Smooth muscle cell (in vitro differentiated cells): ENCODE results near the gene PRKCD. TPM values are rescaled to one million over a fixed set of nuclear protein-coding genes. Genes with fewer than 3 reads are reported as not detected.

Source experiments
- DNase-seq: peaks from one replicate; lab custom pipeline; 2025; ENCODE audit not compliant: unreplicated experiment; lab: John Stamatoyannopoulos, UW
- H2AFZ ChIP-seq: fragments of 200-600 bp; sonication (generic); 2 replicates; pipeline ENCODE4 v1.6.0; 2016; ENCODE audit warnings: antibody characterized with exemption, low read depth, mild to moderate bottlenecking
- H3F3A ChIP-seq: fragments of 200-600 bp; sonication (generic); 2 replicates; pipeline ENCODE4 v1.6.0; 2017; ENCODE audit warnings: antibody characterized with exemption, low read depth
- H3K27ac ChIP-seq: fragments of 200-600 bp; sonication (generic); 2 replicates; pipeline ENCODE4 v1.5.1; 2016; ENCODE audit warnings: low read depth, mild to moderate bottlenecking
- H3K27me3 ChIP-seq: fragments of 200-600 bp; sonication (generic); 2 replicates; pipeline ENCODE4 v1.6.1; 2016; ENCODE audit warnings: low read depth, mild to moderate bottlenecking
- H3K36me3 ChIP-seq: fragments of 200-600 bp; sonication (generic); 2 replicates; pipeline ENCODE4 v1.5.1; 2016; ENCODE audit warnings: low read depth
- H3K4me1 ChIP-seq: fragments of 200-600 bp; sonication (generic); 2 replicates; pipeline ENCODE4 v1.5.1; 2016; ENCODE audit warnings: low read depth
- H3K4me2 ChIP-seq: fragments of 200-600 bp; sonication (generic); 2 replicates; pipeline ENCODE4 v1.6.0; 2016; ENCODE audit warnings: mild to moderate bottlenecking
- H3K4me3 ChIP-seq: fragments of 200-600 bp; sonication (generic); 2 replicates; pipeline ENCODE4 v1.5.1; 2016; ENCODE audit warnings: mild to moderate bottlenecking
- H3K79me2 ChIP-seq: fragments of 200-600 bp; sonication (generic); 2 replicates; pipeline ENCODE4 v1.6.0; 2016; ENCODE audit warnings: low read depth, mild to moderate bottlenecking
- H3K9ac ChIP-seq: fragments of 200-600 bp; sonication (generic); 2 replicates; pipeline ENCODE4 v1.6.0; 2016; ENCODE audit warnings: low read depth
- H3K9me3 ChIP-seq: fragments of 200-600 bp; sonication (generic); replicated peaks from 2 replicates; pipeline ENCODE4 v1.5.1; 2016; ENCODE audit warnings: low read depth
- H4K20me1 ChIP-seq: fragments of 200-600 bp; sonication (generic); 2 replicates; pipeline ENCODE4 v1.6.0; 2016; ENCODE audit warnings: low read depth
- WGBS: methylation state at CpG from one replicate; pipeline ENCODE4 v1.1.7; 2016; ENCODE audit warnings: low lambda C conversion rate; 5-methylcytosine and 5-hydroxymethylcytosine counted together
- polyA plus RNA-seq: library from polyadenylated mRNA; unstranded; fragments of >200 nt; fragmentation: Nextera tagmentation; extraction: Ambion mirVana; gene quantifications from 2 replicates; pipeline ENCODE4 v1.2.1, GENCODE V29; 2016
- total RNA-seq: library from RNA; depleted of rRNA; stranded (reverse); fragments of >200 nt; gene quantifications from 2 replicates; pipeline ENCODE4 v1.2.3, GENCODE V29; 2014
- TF ChIP-seq, protein P1 (sequence below): fragments of 200-600 bp; sonication (generic); IDR thresholded peaks from 2 replicates; pipeline ENCODE4 v1.5.1; 2017; ENCODE audit warnings: borderline replicate concordance, mild to moderate bottlenecking, antibody characterized with exemption; ENCODE audit not compliant: insufficient read depth, poor library complexity, severe bottlenecking

PRKCD gene
- total and polyA plus RNA-seq, 2 experiments from 2014 or later = 6.1 to 22.5 TPM

DNA sequence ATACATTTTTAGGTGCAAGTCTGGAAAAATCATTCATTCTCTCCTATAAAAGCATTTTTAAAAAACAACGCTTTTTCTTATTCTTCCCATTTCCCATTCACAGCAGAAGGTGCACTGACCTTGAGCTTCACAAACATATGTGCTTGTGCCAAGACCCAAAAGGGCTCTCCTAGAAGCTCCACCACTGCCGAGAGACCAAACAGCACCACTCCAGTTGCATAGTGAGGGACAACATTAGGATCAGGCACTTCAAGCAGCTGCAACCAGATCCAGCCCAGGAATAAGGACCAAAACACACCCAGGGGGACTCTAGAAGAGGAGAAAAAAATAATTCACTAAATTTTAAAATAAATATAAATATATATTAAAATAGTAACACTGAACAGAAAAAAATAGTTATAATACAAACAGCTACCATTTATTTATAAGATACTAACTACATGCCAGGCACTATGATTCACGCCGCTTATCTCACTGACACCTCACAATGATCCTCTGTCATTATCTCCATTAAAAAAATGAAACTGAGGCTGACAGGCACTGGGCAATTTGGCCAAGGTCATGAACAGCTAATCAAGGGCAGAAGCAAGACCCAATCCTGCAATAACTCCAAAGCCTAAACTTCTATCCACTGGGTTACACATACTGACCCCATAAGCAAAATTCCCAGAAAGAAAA lies 38.6 kb upstream of the PRKCD start:
- H3K36me3 ChIP-seq = peaks cover 16% of the 10 kb centered on the region
- no peaks in the 10 kb centered on the region for H4K20me1 ChIP-seq
- 99% methylated on average over 4 of the region's 4 CpGs for WGBS
- no peaks in the 10 kb centered on the region for H3K79me2 ChIP-seq
- H3F3A ChIP-seq = no peaks in the 10 kb centered on the region
- H3K27me3 ChIP-seq = no peaks in the 10 kb centered on the region
- TF ChIP-seq, protein P1, sequence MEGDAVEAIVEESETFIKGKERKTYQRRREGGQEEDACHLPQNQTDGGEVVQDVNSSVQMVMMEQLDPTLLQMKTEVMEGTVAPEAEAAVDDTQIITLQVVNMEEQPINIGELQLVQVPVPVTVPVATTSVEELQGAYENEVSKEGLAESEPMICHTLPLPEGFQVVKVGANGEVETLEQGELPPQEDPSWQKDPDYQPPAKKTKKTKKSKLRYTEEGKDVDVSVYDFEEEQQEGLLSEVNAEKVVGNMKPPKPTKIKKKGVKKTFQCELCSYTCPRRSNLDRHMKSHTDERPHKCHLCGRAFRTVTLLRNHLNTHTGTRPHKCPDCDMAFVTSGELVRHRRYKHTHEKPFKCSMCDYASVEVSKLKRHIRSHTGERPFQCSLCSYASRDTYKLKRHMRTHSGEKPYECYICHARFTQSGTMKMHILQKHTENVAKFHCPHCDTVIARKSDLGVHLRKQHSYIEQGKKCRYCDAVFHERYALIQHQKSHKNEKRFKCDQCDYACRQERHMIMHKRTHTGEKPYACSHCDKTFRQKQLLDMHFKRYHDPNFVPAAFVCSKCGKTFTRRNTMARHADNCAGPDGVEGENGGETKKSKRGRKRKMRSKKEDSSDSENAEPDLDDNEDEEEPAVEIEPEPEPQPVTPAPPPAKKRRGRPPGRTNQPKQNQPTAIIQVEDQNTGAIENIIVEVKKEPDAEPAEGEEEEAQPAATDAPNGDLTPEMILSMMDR = no peak
- H3K9ac ChIP-seq = no peak overlapping the region
- H3K4me1 ChIP-seq = no peaks in the 10 kb centered on the region
- no peak for DNase-seq
- H3K4me3 ChIP-seq = no peak overlapping the region
- no peak overlapping the region for H3K4me2 ChIP-seq
- no peak overlapping the region for H3K27ac ChIP-seq
- no peaks in the 10 kb centered on the region for H3K9me3 ChIP-seq
- H2AFZ ChIP-seq = no peak overlapping the region

DNA sequence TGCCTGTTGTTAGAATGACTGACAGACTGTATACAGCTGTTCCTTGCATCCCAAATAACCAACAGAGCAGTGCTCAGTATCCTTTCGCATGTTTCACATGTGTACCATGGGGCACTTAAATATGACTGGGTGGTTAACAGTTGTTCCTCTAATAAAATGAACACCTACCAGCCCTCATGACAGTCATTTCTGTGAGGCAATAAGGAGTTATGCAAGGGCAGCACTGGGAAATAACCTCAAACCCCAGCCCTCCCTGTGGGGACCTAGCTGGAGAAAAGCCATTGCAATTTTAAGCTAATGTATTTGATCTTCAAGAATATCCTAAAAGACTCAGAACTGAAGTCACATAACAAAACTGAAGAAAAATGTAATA lies 38.1 kb upstream of the PRKCD start:
- Histone ChIP-seq H4K20me1 (no peaks in the 10 kb centered on the region), H3K79me2 (no peaks in the 10 kb centered on the region), H3K4me2 (no peak overlapping the region), H3K27me3 (no peaks in the 10 kb centered on the region), H2AFZ (no peak overlapping the region), H3K36me3 (peaks cover 16% of the 10 kb centered on the region), H3K4me3 (no peak overlapping the region), H3K4me1 (no peaks in the 10 kb centered on the region), H3K9me3 (no peaks in the 10 kb centered on the region), H3K27ac (no peak overlapping the region), H3K9ac (no peak overlapping the region), H3F3A (no peaks in the 10 kb centered on the region)
- TF ChIP-seq, protein P1 = no peak
- WGBS = 97% methylated on average over 1 of the region's 1 CpG
- no peak for DNase-seq

DNA sequence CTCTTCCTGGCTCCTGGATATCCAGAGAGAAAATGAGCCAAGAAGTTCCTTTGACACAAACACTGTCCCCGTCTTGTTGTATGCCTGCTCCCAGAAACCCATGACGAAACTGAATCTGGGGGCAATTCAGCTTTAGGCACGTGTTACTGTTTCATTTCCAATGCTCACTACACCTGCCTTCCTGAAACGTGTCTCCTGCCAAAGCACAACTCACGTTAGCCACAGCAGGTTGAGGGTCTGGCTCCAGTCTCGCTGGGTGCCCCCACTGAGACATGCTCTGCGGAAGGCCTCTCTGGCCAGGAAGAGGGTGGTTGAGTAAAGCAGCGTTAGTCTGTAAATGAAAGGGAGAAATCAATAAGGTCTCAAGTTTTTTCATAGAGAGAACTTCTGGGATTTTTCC lies 37.5 kb upstream of the PRKCD start:
- no peak for DNase-seq
- H3K4me1 ChIP-seq = no peaks in the 10 kb centered on the region
- H3K79me2 ChIP-seq = no peaks in the 10 kb centered on the region
- H3K36me3 ChIP-seq = peaks cover 16% of the 10 kb centered on the region
- WGBS = 96% methylated on average over 8 of the region's 8 CpGs
- H3K9ac ChIP-seq = no peak overlapping the region
- H3F3A ChIP-seq = no peaks in the 10 kb centered on the region
- no peak overlapping the region for H3K27ac ChIP-seq
- TF ChIP-seq, protein P1 = no peak
- no peaks in the 10 kb centered on the region for H3K9me3 ChIP-seq
- H2AFZ ChIP-seq = no peak overlapping the region
- no peaks in the 10 kb centered on the region for H3K27me3 ChIP-seq
- H3K4me2 ChIP-seq = no peak overlapping the region
- no peak overlapping the region for H3K4me3 ChIP-seq
- no peaks in the 10 kb centered on the region for H4K20me1 ChIP-seq

DNA sequence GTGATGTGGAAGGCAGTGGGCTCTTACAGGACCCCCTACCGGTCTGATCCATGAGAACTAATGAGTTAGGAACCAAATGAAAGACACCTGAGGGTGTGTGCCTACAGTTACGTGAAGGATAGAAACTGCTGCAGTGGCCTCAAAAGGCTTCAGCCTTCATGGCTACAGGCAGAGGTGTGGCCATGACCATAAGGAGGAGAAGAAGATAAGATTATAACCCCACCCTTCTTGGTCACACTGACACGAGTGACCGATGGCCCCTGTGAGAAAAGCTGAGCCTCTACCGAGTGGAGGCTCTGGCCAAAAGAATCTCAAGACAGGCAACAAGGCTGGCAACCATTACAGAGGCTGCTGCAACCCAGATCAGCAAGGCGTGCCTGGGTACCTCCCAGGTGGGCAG lies 37.1 kb upstream of the PRKCD start:
- WGBS = 92% methylated on average over 6 of the region's 6 CpGs
- peaks cover 16% of the 10 kb centered on the region for H3K36me3 ChIP-seq
- TF ChIP-seq, protein P1 = no peak

More for the DNA sequence above, 37.1 kb upstream of the PRKCD start:
- H3F3A ChIP-seq = no peaks in the 10 kb centered on the region
- peaks cover 4% of the 10 kb centered on the region for H3K79me2 ChIP-seq
- no peak overlapping the region for H3K4me2 ChIP-seq
- no peaks in the 10 kb centered on the region for H4K20me1 ChIP-seq
- no peak overlapping the region for H3K9ac ChIP-seq
- H2AFZ ChIP-seq = no peak overlapping the region
- DNase-seq = no peak
- no peak overlapping the region for H3K4me3 ChIP-seq
- H3K27me3 ChIP-seq = no peaks in the 10 kb centered on the region
- H3K9me3 ChIP-seq = no peaks in the 10 kb centered on the region
- H3K4me1 ChIP-seq = peaks cover 2% of the 10 kb centered on the region
- no peak overlapping the region for H3K27ac ChIP-seq
